ENCODE measurements around the gene TMEM269. TPM values are rescaled to one million over a fixed set of nuclear protein-coding genes. Genes with fewer than 3 reads are reported as not detected.

The TMEM269 gene
- total RNA-seq, 1 donor from 2014 or later = not detected

GRCh38 chr1:42767510-42768000 is 17.2 kb upstream of the TMEM269 start:
- DNase-seq (no peak), ATAC-seq (ENCODE audit: poor library complexity) (peak; percentile 35)
- intact Hi-C loops (cut with DNase I) = no loop called here

- intact Hi-C loops (cut with DNase I) = no loop called here
- ATAC-seq (ENCODE audit: poor library complexity) = no peak
- no peak for DNase-seq
Measured at GRCh38 chr1:42768172-42768571, 16.6 kb upstream of the TMEM269 start.

DNA sequence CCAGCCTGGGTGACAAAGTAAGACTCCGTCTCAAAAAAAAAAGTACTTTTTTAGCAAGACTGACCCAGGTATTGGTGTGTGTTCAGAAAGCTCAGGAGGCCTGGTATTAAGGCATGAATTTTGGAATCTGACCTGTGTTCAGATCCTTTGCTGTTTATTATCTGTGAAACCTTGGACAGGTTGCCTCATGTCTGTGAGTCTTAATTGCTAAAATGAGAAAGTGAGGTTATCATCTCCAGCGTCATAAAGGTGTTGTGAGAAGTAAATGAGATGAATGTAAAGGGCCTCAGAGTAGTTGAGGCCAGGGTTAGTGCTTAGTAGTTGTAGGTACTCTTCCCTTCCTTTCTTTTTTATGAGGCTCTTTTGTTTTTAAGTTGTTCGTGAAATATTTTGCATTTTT is 15.0 kb upstream of the TMEM269 start:
- DNase-seq (no peak), ATAC-seq (ENCODE audit: poor library complexity) (no peak)
- intact Hi-C loops (cut with DNase I) = no loop called here

GRCh38 chr1:42773420-42773819 is 11.4 kb upstream of the TMEM269 start:
- DNase-seq = no peak
- intact Hi-C loops (cut with DNase I) = no loop called here
- ATAC-seq (ENCODE audit: poor library complexity) = no peak

DNA sequence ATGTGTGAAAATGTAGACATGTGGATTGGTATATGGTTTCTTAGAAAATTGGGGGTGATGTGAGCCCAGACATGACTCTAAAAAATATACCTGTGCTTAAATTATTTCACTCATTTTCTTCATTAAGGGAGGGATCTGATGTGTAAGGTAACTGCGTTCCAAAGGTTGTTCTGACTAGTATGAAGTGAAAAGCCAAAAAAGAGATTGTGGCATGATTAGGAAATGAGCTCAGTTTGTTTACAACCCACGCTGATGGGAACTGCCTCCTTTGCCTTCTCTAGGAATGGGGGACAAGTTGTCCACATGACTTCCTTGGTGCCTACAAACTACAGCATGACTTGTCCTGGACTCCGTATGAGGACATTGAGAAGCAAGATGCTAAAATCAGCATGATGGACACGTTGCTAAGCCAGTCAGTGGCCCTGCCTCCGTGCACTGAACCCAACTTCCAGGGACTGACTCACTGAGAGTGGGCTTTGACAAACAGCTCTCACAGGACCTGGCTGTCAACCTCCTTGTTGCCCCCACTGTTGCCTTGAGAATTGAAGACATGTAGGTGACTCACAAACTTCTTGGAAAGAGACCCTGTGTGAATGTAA is 9.8 kb upstream of the TMEM269 start:
- intact Hi-C loops (cut with DNase I) = loop anchor here (5.0 kb wide), 1 partner anchor 297 kb away; no protein-coding TSS in a partner anchor
- DNase-seq (no peak), ATAC-seq (ENCODE audit: poor library complexity) (no peak)

- intact Hi-C loops (cut with DNase I) = loop anchor here (5.0 kb wide), 1 partner anchor 296 kb away; no protein-coding TSS in a partner anchor
- DNase-seq (no peak), ATAC-seq (ENCODE audit: poor library complexity) (no peak)
Measured at GRCh38 chr1:42776502-42776901, 8.3 kb upstream of the TMEM269 start.

DNA sequence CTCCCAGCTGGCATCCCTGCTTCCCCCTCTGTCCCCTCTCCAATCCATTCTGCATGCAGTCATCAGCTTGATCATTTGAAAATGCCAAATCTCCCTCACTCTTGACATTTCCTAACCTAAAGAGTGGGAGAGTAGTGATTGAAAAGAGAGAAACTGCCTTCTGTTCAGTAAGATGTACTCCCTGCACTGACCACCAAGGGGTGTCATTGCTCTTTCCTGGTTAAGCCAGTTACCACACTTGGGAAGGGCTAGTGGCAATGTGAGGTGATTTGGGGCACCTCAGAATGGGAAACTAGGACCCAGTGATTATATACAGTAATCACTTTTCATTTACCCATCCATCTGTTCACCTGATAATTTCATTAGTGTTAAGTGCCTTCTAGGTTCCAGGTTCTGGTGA is 6.9 kb upstream of the TMEM269 start:
- ATAC-seq (ENCODE audit: poor library complexity) (peak; percentile 73), DNase-seq (no peak)
- intact Hi-C loops (cut with DNase I) = loop anchor here (5.0 kb wide), 1 partner anchor 294 kb away; no protein-coding TSS in a partner anchor

GRCh38 chr1:42779725-42780124 is 5.1 kb upstream of the TMEM269 start:
- DNase-seq (no peak), ATAC-seq (ENCODE audit: poor library complexity) (no peak)
- intact Hi-C loops (cut with DNase I) = loop anchor here (5.0 kb wide), 1 partner anchor 293 kb away; no protein-coding TSS in a partner anchor

- intact Hi-C loops (cut with DNase I) = no loop called here
- ATAC-seq (ENCODE audit: poor library complexity) = no peak
Measured at GRCh38 chr1:42780176-42780575, 4.6 kb upstream of the TMEM269 start.

DNA sequence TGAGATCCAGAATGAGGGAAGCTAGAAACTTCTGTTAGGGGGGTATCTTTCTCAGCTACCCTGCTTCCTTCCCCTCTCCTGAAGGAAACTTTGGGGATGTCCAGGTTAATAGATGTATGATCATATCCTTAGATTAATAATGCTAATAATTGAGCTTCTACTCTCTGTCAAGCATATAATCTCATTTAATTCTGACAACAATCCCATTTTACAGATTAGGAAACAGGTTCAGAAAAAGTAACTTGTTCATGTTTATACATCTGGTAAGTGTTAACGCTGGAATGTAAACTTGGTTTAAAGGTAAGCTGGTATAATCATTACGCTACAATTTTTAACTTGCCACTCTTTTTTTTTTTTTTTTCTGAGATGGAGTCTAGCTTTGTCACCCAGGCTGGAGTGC is 1.7 kb upstream of the TMEM269 start:
- intact Hi-C loops (cut with DNase I) = no loop called here
- ATAC-seq (ENCODE audit: poor library complexity) (no peak), DNase-seq (no peak)

More at GRCh38 chr1:42780176-42780575, 4.6 kb upstream of the TMEM269 start:
- DNase-seq = no peak

DNA sequence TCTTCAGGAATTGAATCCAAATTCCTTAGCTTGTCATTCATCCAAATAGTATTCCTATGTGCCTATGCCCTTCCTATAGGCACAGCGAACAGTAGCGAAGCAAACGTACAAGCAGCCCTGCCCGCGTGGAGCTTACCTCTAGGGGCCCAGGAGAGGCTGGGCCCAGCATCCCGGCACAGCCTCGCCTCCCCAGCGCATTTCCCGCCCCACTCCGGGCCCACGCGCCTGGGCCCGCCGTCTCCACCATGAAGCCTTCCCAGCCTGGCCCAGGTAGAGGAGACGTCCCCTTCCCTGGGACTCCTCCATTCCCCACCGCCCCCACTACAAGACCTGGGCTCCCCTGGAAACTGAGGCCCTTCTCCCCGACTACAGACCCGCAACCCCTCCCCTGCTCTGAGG is 245 bp upstream of the TMEM269 start:
- ATAC-seq (ENCODE audit: poor library complexity) = no peak
- no peak for DNase-seq
- intact Hi-C loops (cut with DNase I) = no loop called here

GRCh38 chr1:42786097-42786496 is 1.3 kb downstream of the TMEM269 start:
- ATAC-seq (ENCODE audit: poor library complexity) (peak; percentile 26), DNase-seq (no peak)
- intact Hi-C loops (cut with DNase I) = no loop called here

DNA sequence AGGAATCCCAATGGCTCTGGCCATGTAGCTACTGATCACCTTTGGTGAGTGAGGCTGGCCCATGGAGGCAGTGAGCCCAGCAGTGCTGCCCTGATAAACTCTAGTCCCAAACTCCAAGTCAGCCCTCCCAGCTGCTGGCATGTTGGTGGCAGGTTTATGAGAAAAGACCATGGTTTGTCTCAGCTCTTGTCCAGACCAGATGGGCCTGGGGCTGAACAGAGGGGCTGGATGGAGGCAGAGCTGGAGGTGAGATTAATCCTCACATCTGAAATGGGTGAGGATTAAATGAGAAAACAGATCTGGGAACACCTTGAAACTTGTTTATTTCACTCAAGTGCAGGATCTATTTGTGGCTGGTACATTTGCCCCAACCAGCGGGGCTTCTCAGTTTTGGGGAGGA is 3.2 kb downstream of the TMEM269 start:
- intact Hi-C loops (cut with DNase I) = no loop called here
- DNase-seq = no peak
- ATAC-seq (ENCODE audit: poor library complexity) = no peak

DNA sequence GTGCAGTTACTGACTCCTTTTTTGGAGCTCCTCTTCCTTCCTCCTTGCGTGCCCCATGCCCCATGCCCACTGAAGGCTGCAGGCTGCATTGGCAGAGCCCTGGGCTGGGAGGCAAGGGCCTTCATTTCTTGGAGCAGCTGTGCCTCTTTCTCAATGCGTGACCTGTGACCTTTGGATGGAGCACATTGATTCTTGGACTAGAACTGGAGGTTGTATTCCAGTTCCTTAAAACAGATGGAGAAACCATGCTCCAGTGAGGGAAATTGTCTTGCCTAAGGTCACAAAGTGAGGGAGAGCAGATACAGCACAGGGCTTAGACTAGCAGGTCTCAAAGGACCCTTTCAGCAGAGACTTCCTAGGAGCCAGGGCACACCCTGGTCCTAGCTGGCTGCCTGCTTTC is 9.0 kb downstream of the TMEM269 start:
- DNase-seq (peak; percentile 46), ATAC-seq (ENCODE audit: poor library complexity) (no peak)
- intact Hi-C loops (cut with DNase I) = no loop called here

DNA sequence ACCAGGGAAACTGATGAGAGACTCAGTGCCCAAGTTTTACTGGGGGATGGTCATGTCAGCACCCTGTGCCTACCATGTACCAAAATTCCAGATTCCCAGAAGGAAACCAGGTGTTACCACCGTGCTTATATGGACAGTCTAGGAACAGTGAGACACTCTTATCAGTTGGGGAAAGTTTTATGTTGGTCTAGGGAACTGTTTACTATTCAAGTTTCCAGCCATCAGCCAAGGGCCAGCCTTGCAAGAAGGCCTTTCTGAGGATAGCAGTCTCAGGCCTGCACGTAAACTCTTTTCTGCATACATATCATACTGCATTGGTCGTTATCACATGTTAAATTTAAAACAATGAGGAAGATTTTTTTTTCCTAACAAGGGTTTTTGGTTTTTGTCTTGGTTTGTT is 12.6 kb downstream of the TMEM269 start:
- no peak for ATAC-seq (ENCODE audit: poor library complexity)
- intact Hi-C loops (cut with DNase I) = no loop called here
- DNase-seq = no peak

GRCh38 chr1:42797979-42798378 is 13.2 kb downstream of the TMEM269 start:
- no peak for ATAC-seq (ENCODE audit: poor library complexity)
- DNase-seq = no peak
- intact Hi-C loops (cut with DNase I) = no loop called here

GRCh38 chr1:42801832-42802473 is 17.2 kb downstream of the TMEM269 start:
- no peak for ATAC-seq (ENCODE audit: poor library complexity)
- intact Hi-C loops (cut with DNase I) = no loop called here

GRCh38 chr1:42806171-42806570 is 21.4 kb downstream of the TMEM269 start:
- no peak for DNase-seq
- ATAC-seq (ENCODE audit: poor library complexity) = no peak
- intact Hi-C loops (cut with DNase I) = no loop called here

More at GRCh38 chr1:42801832-42802473, 17.2 kb downstream of the TMEM269 start:
- no peak for DNase-seq

GRCh38 chr1:42806593-42806992 is 21.8 kb downstream of the TMEM269 start:
- intact Hi-C loops (cut with DNase I) = no loop called here
- ATAC-seq (ENCODE audit: poor library complexity) (no peak), DNase-seq (no peak)

- DNase-seq = no peak
- ATAC-seq (ENCODE audit: poor library complexity) = no peak
- intact Hi-C loops (cut with DNase I) = no loop called here
Measured at GRCh38 chr1:42807056-42807668, 22.4 kb downstream of the TMEM269 start.
